Activated CD4-positive, alpha-beta T cell treated with anti-CD3 and anti-CD28 coated beads for 36 hours (primary cell): ENCODE data around the gene VPS18. TPM values are rescaled to one million over a fixed set of nuclear protein-coding genes. Genes with fewer than 3 reads are reported as not detected.

Experiments used
- ATAC-seq: fragments of 200-7000 bp; cut with Tn5 transposase; one replicate; pipeline ENCODE4 v1.10.0; 2021; ENCODE audit warnings: mild to moderate bottlenecking, moderate library complexity
- CTCF ChIA-PET: fragments of 350-600 bp; sonication (Branson Sonifier 250); formaldehyde crosslinking; loops from one replicate; lab custom pipeline; 2021; ENCODE audit warnings: antibody characterized with exemption; lab: Charles Lee
- POLR2A ChIA-PET: fragments of 350-600 bp; sonication (Branson Sonifier 250); formaldehyde crosslinking; loops from one replicate; lab custom pipeline; 2021; ENCODE audit warnings: antibody characterized with exemption, inconsistent platforms; lab: Charles Lee
- DNase-seq: peaks from one replicate; pipeline ENCODE4 v3.0.0-alpha.2; 2020
- H3K27ac Mint-ChIP-seq: one replicate; pipeline ENCODE4 v1.8.0; 2021; ENCODE audit warnings: mixed read lengths
- H3K27me3 Mint-ChIP-seq: one replicate; pipeline ENCODE4 v1.8.0; 2021; ENCODE audit warnings: mixed read lengths
- H3K36me3 Mint-ChIP-seq: one replicate; pipeline ENCODE4 v1.8.0; 2021; ENCODE audit warnings: low read depth, mixed read lengths
- H3K4me1 Mint-ChIP-seq: one replicate; pipeline ENCODE4 v1.8.0; 2021; ENCODE audit warnings: mixed read lengths
- H3K4me3 Mint-ChIP-seq: one replicate; pipeline ENCODE4 v1.8.0; 2021; ENCODE audit warnings: mild to moderate bottlenecking, moderate library complexity, mixed read lengths
- H3K9me3 Mint-ChIP-seq: one replicate; pipeline ENCODE4 v1.8.0; 2021; ENCODE audit warnings: low read depth, mixed read lengths
- intact Hi-C, 2 experiments: fragments of 100-400 bp; cut with DNase I in 1 of 2; cut with micrococcal nuclease in 1 of 2; formaldehyde crosslinking; loops; one replicate each; pipeline versions ENCODE4 v1.14.2 to v1.15.1; 2022 to 2024; cut with DNase I, micrococcal nuclease
- total RNA-seq, 2 experiments: library from RNA; stranded (reverse); gene quantifications; one replicate each; pipeline ENCODE4 v1.2.3, GENCODE V29; 2021

Gene VPS18
- total RNA-seq: 1 to 10 TPM; 6.2 TPM

- Mint-ChIP-seq H3K4me1 (peaks cover 29% of the 10 kb centered on the region), H3K27me3 (no peaks in the 10 kb centered on the region), H3K4me3 (peak within 1 kb of the TSS; percentile 88), H3K36me3 (peaks cover 11% of the 10 kb centered on the region), H3K27ac (peak within 1 kb of the TSS; percentile 86), H3K9me3 (no peaks in the 10 kb centered on the region)
- ChIA-PET POLR2A (interaction anchor here (0.6 to 2.4 kb wide), 8 partner anchors 9 to 329 kb away, joined by 3 to 19 read pairs (median 4); partner anchors contain the start of genes CCDC32, RAD51 and SPINT1), CTCF (interaction anchor here (0.5 to 8.0 kb wide), 39 partner anchors 9 to 710 kb away, joined by 3 to 268 read pairs (median 5); partner anchors contain the start of genes C15orf62, CHAC1, DNAJC17 and RAD51)
- intact Hi-C loops: loop anchor here (1.0 to 10.0 kb wide), 19 partner anchors 15 to 599 kb away; partner anchors contain the start of genes DNAJC17 (in 2 of the 2), ZFYVE19 (in 2 of the 2), CHAC1 (in 1 of the 2) and CHP1 (in 1 of the 2)
- DNase-seq (peak; percentile 100), ATAC-seq (peak; percentile 99)
Observed at GRCh38 chr15:40893733-40894680, at the start of gene VPS18. Gene VPS18, plus strand, starts transcription at chr15:40894450. Its CDS starts 319 bp downstream, at chr15:40894769.

GRCh38 chr15:40844696-40845030 is 49.6 kb upstream of the VPS18 start:
- peak overlapping the region; percentile 62 for H3K27ac Mint-ChIP-seq
- ATAC-seq (peak; percentile 37), DNase-seq (peak; percentile 66)
- peaks cover 6% of the 10 kb centered on the region for H3K27me3 Mint-ChIP-seq
- ChIA-PET POLR2A (interaction anchor here (1.8 kb wide), 1 partner anchor 49 kb away, joined by 6 read pairs; the partner anchor contains the start of gene VPS18), CTCF (interaction anchor here (0.6 to 2.3 kb wide), 10 partner anchors 14 to 150 kb away, joined by 3 to 32 read pairs (median 4); partner anchors contain the start of genes C15orf62, RHOV and VPS18)
- intact Hi-C loops: loop anchor here in 1 of 2 experiments (1.0 kb wide), 2 partner anchors 37 to 50 kb away; partner anchors contain the start of genes DNAJC17, VPS18 and ZFYVE19
- H3K4me3 Mint-ChIP-seq: peak overlapping the region; percentile 81
- H3K4me1 Mint-ChIP-seq: peaks cover 26% of the 10 kb centered on the region
- no peaks in the 10 kb centered on the region for H3K9me3 Mint-ChIP-seq
- peaks cover 2% of the 10 kb centered on the region for H3K36me3 Mint-ChIP-seq

DNA sequence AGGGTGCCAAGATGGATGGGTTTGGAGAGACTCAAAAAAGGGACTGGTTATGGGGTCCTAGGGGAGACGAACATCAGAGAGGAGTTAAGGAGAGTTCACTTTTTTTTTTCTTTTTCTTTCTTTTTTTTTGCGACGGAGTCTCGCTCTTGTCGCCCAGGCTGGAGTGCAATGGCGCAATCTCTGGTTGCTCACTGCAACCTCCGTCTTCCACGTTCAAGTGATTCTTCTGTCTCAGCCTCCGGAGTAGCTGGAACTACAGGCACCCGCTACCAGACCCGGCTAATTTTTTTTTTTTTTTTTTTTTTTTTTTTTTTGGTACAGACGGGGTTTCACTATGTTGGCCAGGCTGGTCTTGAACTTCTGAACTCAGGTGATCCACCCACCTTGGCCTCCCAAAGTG is 49.2 kb upstream of the VPS18 start:
- ChIA-PET CTCF (interaction anchor here (0.7 to 2.3 kb wide), 8 partner anchors 14 to 96 kb away, joined by 3 to 32 read pairs (median 4); partner anchors contain the start of genes C15orf62, RHOV and VPS18), POLR2A (no interaction called here)
- Mint-ChIP-seq H3K4me3 (peak overlapping the region; percentile 81), H3K27me3 (peaks cover 6% of the 10 kb centered on the region), H3K4me1 (peaks cover 26% of the 10 kb centered on the region), H3K27ac (peak overlapping the region; percentile 62), H3K36me3 (peaks cover 2% of the 10 kb centered on the region), H3K9me3 (no peaks in the 10 kb centered on the region)
- intact Hi-C loops: no loop called here
- ATAC-seq (no peak), DNase-seq (no peak)

DNA sequence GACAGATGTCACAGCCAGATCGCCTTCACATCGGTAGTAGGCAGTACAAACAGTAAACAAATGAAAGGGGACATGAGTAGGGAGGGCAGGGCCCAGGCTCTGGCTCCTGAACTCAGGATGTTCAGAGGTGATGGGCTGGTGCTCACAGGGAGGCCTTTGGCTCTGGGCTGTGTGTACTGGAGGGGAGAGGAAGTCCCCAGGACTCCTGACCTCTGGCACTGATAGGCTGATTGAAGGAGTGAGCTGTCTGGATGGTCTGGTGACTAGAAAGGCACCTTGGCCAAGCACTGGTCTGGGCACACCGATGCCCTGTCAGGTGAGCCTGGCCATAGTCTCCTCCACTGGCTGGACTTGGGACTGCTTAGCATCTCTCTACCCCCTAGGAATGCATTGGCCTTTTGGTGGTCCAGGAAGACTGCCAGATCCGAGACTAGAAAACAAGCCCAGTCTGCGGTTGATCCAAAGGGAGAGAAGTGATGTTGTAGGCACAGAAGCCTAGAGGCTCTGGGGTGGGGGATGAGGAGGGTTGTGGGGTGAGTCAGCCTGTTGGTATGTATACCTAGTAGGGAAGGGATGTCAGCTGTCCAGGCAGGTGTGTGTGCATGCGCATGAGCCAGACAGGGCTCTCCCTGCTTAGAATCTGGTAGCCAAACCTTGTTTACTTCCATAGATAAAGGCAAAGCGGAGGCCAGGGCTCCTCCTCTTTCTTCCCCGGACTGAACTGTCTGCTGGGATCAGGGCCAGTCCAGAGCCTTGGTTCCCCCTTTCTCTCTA is 48.6 kb upstream of the VPS18 start:
- CTCF ChIA-PET: interaction anchor here (4.4 kb wide), 1 partner anchor 13 kb away, joined by 37 read pairs; no protein-coding TSS in a partner anchor
- Mint-ChIP-seq H3K27me3 (peaks cover 6% of the 10 kb centered on the region), H3K4me1 (peaks cover 26% of the 10 kb centered on the region), H3K27ac (no peak overlapping the region), H3K36me3 (peaks cover 2% of the 10 kb centered on the region), H3K4me3 (no peak overlapping the region), H3K9me3 (no peaks in the 10 kb centered on the region)
- DNase-seq (no peak), ATAC-seq (no peak)
- POLR2A ChIA-PET: interaction anchor here (0.6 kb wide), 1 partner anchor 138 kb away, joined by 4 read pairs; no protein-coding TSS in a partner anchor
- intact Hi-C loops: no loop called here

- no peak overlapping the region for H3K27ac Mint-ChIP-seq
- intact Hi-C loops: no loop called here
- CTCF ChIA-PET: interaction anchor here (0.8 to 4.4 kb wide), 3 partner anchors 11 to 49 kb away, joined by 3 to 37 read pairs (median 3); no protein-coding TSS in a partner anchor
- ATAC-seq (no peak), DNase-seq (no peak)
- H3K4me1 Mint-ChIP-seq: peaks cover 26% of the 10 kb centered on the region
- peaks cover 6% of the 10 kb centered on the region for H3K27me3 Mint-ChIP-seq
- POLR2A ChIA-PET: interaction anchor here (0.5 kb wide), 1 partner anchor 498 kb away, joined by 3 read pairs; no protein-coding TSS in a partner anchor
- no peaks in the 10 kb centered on the region for H3K9me3 Mint-ChIP-seq
- no peak overlapping the region for H3K4me3 Mint-ChIP-seq
- H3K36me3 Mint-ChIP-seq: peaks cover 2% of the 10 kb centered on the region
Observed at GRCh38 chr15:40846841-40847222, 47.4 kb upstream of the VPS18 start.

GRCh38 chr15:40847223-40847961 is 46.9 kb upstream of the VPS18 start:
- H3K9me3 Mint-ChIP-seq: no peaks in the 10 kb centered on the region
- peaks cover 2% of the 10 kb centered on the region for H3K36me3 Mint-ChIP-seq
- no peak overlapping the region for H3K27ac Mint-ChIP-seq
- ChIA-PET CTCF (interaction anchor here (1.1 to 4.4 kb wide), 2 partner anchors 11 to 12 kb away, joined by 3 to 37 read pairs; no protein-coding TSS in a partner anchor), POLR2A (interaction anchor here (0.5 kb wide), 1 partner anchor 498 kb away, joined by 3 read pairs; no protein-coding TSS in a partner anchor)
- peaks cover 26% of the 10 kb centered on the region for H3K4me1 Mint-ChIP-seq
- ATAC-seq (no peak), DNase-seq (no peak)
- intact Hi-C loops: no loop called here
- H3K27me3 Mint-ChIP-seq: peaks cover 6% of the 10 kb centered on the region
- H3K4me3 Mint-ChIP-seq: no peak overlapping the region

DNA sequence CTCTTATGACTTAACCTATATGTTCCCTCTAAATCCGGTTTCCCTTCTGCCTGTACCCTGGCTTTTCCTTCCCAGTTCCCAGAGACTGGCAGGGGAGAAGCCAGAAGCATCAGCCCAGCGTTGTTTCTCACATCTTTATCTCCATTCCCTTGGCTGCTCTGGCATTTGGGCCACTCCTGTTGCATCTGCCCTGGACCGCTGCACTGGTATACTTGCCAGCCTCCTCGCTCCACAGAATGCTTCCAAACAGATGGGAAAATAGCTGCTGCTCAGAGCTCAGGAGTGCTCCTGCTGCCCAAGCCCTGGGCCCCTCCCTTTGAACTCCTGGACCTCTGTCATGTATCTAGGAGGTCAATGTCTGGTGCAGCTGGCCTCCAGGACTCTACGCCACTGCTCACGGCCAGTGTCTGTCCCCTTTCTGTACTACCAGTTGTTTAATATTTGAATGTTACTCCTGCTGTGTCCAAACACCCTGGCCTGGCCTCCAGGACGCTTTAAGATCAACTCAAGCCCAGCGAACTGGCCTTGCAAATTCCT is 43.6 kb upstream of the VPS18 start:
- H3K27ac Mint-ChIP-seq: no peak overlapping the region
- POLR2A ChIA-PET: no interaction called here
- H3K27me3 Mint-ChIP-seq: peaks cover under 1% of the 10 kb centered on the region

DNA sequence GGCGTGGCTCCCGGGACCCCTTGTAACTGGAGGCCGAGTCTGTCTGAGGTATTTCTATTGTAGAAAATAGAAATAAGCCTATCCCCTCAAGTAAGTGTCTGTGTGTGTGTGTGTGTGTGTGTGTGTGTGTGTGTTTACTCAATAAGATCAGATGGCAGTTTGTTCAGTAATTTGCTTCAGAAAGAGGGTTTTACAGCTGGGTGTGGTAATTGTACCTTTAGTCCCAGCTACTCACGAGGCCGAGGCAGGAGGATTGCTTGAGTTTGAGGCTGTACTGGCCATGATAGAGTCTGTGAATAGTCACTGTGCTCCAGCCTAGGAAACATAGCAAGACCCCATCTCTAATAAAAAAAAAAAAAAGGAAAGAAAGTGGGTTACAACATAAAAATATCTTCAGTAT is 41.7 kb upstream of the VPS18 start:
- ATAC-seq (no peak), DNase-seq (no peak)
- ChIA-PET CTCF (interaction anchor here (1.0 to 8.2 kb wide), 2 partner anchors 38 to 42 kb away, joined by 3 to 150 read pairs; partner anchors contain the start of gene VPS18), POLR2A (no interaction called here)
- peaks cover 2% of the 10 kb centered on the region for H3K36me3 Mint-ChIP-seq
- H3K4me3 Mint-ChIP-seq: no peak overlapping the region
- peaks cover 3% of the 10 kb centered on the region for H3K4me1 Mint-ChIP-seq
- intact Hi-C loops: no loop called here
- H3K27ac Mint-ChIP-seq: no peak overlapping the region
- H3K27me3 Mint-ChIP-seq: no peaks in the 10 kb centered on the region
- H3K9me3 Mint-ChIP-seq: no peaks in the 10 kb centered on the region

More for the DNA sequence above, 43.6 kb upstream of the VPS18 start:
- DNase-seq (no peak), ATAC-seq (no peak)
- H3K4me3 Mint-ChIP-seq: no peak overlapping the region
- intact Hi-C loops: no loop called here
- H3K36me3 Mint-ChIP-seq: peaks cover 2% of the 10 kb centered on the region
- CTCF ChIA-PET: interaction anchor here (1.7 kb wide), 1 partner anchor 44 kb away, joined by 6 read pairs; the partner anchor contains the start of gene VPS18
- no peaks in the 10 kb centered on the region for H3K9me3 Mint-ChIP-seq
- peaks cover 15% of the 10 kb centered on the region for H3K4me1 Mint-ChIP-seq

DNA sequence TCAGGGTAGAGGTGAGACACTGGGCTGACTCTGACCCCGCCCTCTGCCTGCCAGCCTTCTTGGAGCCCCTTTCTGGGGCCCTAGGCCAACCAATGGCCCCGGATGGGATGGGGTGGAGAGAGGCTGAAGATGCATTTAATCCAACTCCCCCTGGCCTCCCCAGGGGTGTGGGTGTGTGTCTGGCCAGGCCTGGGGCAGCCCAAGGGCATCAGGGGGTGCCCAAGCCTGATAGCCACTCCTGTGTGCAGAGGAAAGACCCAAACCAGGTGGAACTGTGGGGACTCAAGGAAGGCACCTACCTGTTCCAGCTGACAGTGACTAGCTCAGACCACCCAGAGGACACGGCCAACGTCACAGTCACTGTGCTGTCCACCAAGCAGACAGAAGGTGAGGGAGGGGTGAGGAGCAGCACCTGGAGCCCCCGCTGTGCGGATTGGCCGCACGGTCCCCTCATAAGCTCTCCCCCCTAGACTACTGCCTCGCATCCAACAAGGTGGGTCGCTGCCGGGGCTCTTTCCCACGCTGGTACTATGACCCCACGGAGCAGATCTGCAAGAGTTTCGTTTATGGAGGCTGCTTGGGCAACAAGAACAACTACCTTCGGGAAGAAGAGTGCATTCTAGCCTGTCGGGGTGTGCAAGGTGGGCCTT is 40.9 kb upstream of the VPS18 start:
- intact Hi-C loops: no loop called here
- Mint-ChIP-seq H3K36me3 (peaks cover 2% of the 10 kb centered on the region), H3K9me3 (no peaks in the 10 kb centered on the region), H3K4me1 (no peaks in the 10 kb centered on the region), H3K4me3 (no peak overlapping the region), H3K27me3 (no peaks in the 10 kb centered on the region), H3K27ac (no peak overlapping the region)
- ChIA-PET CTCF (interaction anchor here (8.2 kb wide), 1 partner anchor 37 kb away, joined by 150 read pairs; no protein-coding TSS in a partner anchor), POLR2A (no interaction called here)
- DNase-seq (no peak), ATAC-seq (no peak)
